HL-60 (cell line): Measurements from ENCODE around the gene RIPOR2.

Experiments used
- DNase-seq, 2 experiments: peaks; one replicate each; pipeline ENCODE4 v3.0.0-alpha.2; 2010 to 2020; ENCODE audit warnings: low read depth in 1 of 2, low spot score in 1 of 2
- H3K27ac ChIP-seq: fragments of 250-450 bp; sonication (Bioruptor Pico); replicated peaks from 2 replicates; pipeline ENCODE4 v1.5.1; 2020; ENCODE audit warnings: mild to moderate bottlenecking, moderate library complexity
- H3K27me3 ChIP-seq: fragments of 250-450 bp; sonication (Bioruptor Pico); 2 replicates; pipeline ENCODE4 v1.5.1; 2021; ENCODE audit warnings: mild to moderate bottlenecking, moderate library complexity; ENCODE audit not compliant: insufficient read depth, poor library complexity, severe bottlenecking
- H3K4me3 ChIP-seq: replicated peaks from 2 replicates; pipeline ENCODE4 v1.5.1; 2011; ENCODE audit warnings: mild to moderate bottlenecking, control low read depth, low read length; ENCODE audit not compliant: insufficient read depth
- CTCF ChIP-seq: IDR thresholded peaks from one replicate; pipeline ENCODE4 v1.5.1; 2011; ENCODE audit warnings: low read length, control low read depth, inconsistent platforms; ENCODE audit not compliant: insufficient read depth
- GABPA ChIP-seq: IDR thresholded peaks from 2 replicates; pipeline ENCODE4 v1.6.1; 2012; ENCODE audit warnings: low read depth
- POLR2AphosphoS5 ChIP-seq: IDR thresholded peaks from 2 replicates; pipeline ENCODE4 v1.6.1; 2012; ENCODE audit warnings: low read depth
- SPI1 ChIP-seq: IDR thresholded peaks from 2 replicates; pipeline ENCODE4 v1.6.1; 2012; ENCODE audit warnings: low read depth, mild to moderate bottlenecking, borderline replicate concordance
- TF ChIP-seq, protein P1 (sequence below): IDR thresholded peaks from 2 replicates; pipeline ENCODE4 v1.6.1; 2012; ENCODE audit warnings: low read depth; ENCODE audit not compliant: insufficient replicate concordance

Gene RIPOR2

GRCh38 chr6:24883618-24884017 is 52.1 kb downstream of the RIPOR2 start:
- peaks cover 3% of the 10 kb centered on the region for H3K27me3 ChIP-seq
- no peak overlapping the region for H3K27ac ChIP-seq
- TF ChIP-seq, protein P1, sequence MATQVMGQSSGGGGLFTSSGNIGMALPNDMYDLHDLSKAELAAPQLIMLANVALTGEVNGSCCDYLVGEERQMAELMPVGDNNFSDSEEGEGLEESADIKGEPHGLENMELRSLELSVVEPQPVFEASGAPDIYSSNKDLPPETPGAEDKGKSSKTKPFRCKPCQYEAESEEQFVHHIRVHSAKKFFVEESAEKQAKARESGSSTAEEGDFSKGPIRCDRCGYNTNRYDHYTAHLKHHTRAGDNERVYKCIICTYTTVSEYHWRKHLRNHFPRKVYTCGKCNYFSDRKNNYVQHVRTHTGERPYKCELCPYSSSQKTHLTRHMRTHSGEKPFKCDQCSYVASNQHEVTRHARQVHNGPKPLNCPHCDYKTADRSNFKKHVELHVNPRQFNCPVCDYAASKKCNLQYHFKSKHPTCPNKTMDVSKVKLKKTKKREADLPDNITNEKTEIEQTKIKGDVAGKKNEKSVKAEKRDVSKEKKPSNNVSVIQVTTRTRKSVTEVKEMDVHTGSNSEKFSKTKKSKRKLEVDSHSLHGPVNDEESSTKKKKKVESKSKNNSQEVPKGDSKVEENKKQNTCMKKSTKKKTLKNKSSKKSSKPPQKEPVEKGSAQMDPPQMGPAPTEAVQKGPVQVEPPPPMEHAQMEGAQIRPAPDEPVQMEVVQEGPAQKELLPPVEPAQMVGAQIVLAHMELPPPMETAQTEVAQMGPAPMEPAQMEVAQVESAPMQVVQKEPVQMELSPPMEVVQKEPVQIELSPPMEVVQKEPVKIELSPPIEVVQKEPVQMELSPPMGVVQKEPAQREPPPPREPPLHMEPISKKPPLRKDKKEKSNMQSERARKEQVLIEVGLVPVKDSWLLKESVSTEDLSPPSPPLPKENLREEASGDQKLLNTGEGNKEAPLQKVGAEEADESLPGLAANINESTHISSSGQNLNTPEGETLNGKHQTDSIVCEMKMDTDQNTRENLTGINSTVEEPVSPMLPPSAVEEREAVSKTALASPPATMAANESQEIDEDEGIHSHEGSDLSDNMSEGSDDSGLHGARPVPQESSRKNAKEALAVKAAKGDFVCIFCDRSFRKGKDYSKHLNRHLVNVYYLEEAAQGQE: no peak
- no peak for TF ChIP-seq CTCF
- no peak for TF ChIP-seq SPI1
- no peak for TF ChIP-seq POLR2AphosphoS5
- no peak for TF ChIP-seq GABPA
- H3K4me3 ChIP-seq: no peak overlapping the region
- no peak for DNase-seq

GRCh38 chr6:24882835-24883555 is 52.8 kb downstream of the RIPOR2 start:
- Histone ChIP-seq H3K27me3 (peaks cover 3% of the 10 kb centered on the region), H3K27ac (no peak overlapping the region), H3K4me3 (no peak overlapping the region)
- TF ChIP-seq, protein P1: no peak
- TF ChIP-seq POLR2AphosphoS5 (no peak), GABPA (no peak), CTCF (no peak), SPI1 (no peak)
- DNase-seq: no peak

DNA sequence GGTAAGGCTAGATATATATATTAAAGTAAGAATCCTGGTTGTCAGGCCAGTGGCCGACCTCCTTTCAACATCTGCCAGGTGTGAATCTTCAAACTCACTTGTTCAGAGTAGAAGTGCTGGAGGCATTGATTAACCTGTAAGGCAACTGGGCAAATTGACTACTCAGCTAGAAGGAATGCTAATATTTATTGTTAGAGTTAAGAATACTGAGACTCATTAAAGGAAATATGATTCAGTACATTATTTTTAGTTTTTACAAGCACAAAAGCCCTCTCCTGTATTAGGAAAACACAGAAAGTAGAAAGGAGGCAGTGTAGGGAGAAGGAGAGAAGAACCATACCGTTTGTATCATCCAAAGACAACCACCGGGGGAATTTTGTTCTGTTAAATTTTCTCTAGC is 53.5 kb downstream of the RIPOR2 start:
- Histone ChIP-seq H3K4me3 (no peak overlapping the region), H3K27ac (no peak overlapping the region)
- no peak for DNase-seq

More for the DNA sequence above, 53.5 kb downstream of the RIPOR2 start:
- peaks cover 3% of the 10 kb centered on the region for H3K27me3 ChIP-seq
- TF ChIP-seq, protein P1: no peak
- TF ChIP-seq SPI1: no peak
- TF ChIP-seq GABPA: no peak
- TF ChIP-seq POLR2AphosphoS5: no peak
- TF ChIP-seq CTCF: no peak
